HEK293 (cell line): ENCODE results near the gene MYO9B.

Source experiments
- CTCF ChIA-PET: fragments of 350-600 bp; formaldehyde crosslinking; extraction: SDS; loops from one replicate; lab custom pipeline; 2021; ENCODE audit warnings: antibody characterized with exemption; lab: Yijun Ruan, JAX
- POLR2A ChIA-PET: fragments of 300-600 bp; formaldehyde crosslinking; extraction: SDS; loops from one replicate; lab custom pipeline; 2020; ENCODE audit warnings: antibody characterized with exemption, inconsistent platforms; lab: Yijun Ruan, JAX
- H3K27ac ChIP-seq: fragments of 200-500 bp; sonication (Bioruptor generic); 2 replicates; pipeline ENCODE4 v1.5.1; 2014; ENCODE audit warnings: low read depth, low read length, control low read depth, inconsistent platforms; ENCODE audit errors: extremely low read depth
- H3K36me3 ChIP-seq, 2 experiments: fragments of 200-500 bp in 1 of 2; sonication (Bioruptor generic) in 1 of 2; 1 replicate in 1 of 2; 2 replicates in 1 of 2; pipeline ENCODE4 v1.5.1; 2014 to 2017; ENCODE audit warnings: inconsistent platforms in 2 of 2, low read length in 2 of 2; ENCODE audit not compliant: control insufficient read depth in 2 of 2, insufficient read depth in 1 of 2
- H3K4me1 ChIP-seq: fragments of 200-500 bp; sonication (Bioruptor generic); 2 replicates; pipeline ENCODE4 v1.5.1; 2014; ENCODE audit warnings: mild to moderate bottlenecking, low read length, inconsistent platforms; ENCODE audit not compliant: control insufficient read depth, insufficient read depth
- H3K4me3 ChIP-seq: 2 replicates; pipeline ENCODE4 v1.5.1; 2011; ENCODE audit warnings: low read depth, mild to moderate bottlenecking, control low read depth, low read length, moderate library complexity
- H3K9me3 ChIP-seq: fragments of 200-500 bp; sonication (Bioruptor generic); 2 replicates; pipeline ENCODE4 v1.5.1; 2014; ENCODE audit warnings: low read depth, low read length, inconsistent platforms; ENCODE audit not compliant: control insufficient read depth, insufficient read depth
- ZBTB20 ChIP-seq: fragments of 450-650 bp; formaldehyde crosslinking; IDR thresholded peaks from 2 replicates; pipeline ENCODE4 v1.5.1; 2016; ENCODE audit warnings: missing biosample characterization, missing genetic modification characterization
- ZNF202 ChIP-seq: fragments of 450-650 bp; formaldehyde crosslinking; IDR thresholded peaks from 2 replicates; pipeline ENCODE4 v1.5.1; 2016; ENCODE audit warnings: missing biosample characterization, missing genetic modification characterization, borderline replicate concordance
- ZNF221 ChIP-seq: fragments of 450-650 bp; formaldehyde crosslinking; IDR thresholded peaks from 2 replicates; pipeline ENCODE4 v1.5.1; 2017; ENCODE audit warnings: missing biosample characterization, missing genetic modification characterization, borderline replicate concordance
- ZNF248 ChIP-seq: fragments of 450-650 bp; formaldehyde crosslinking; IDR thresholded peaks from 2 replicates; pipeline ENCODE4 v1.5.1; 2017; ENCODE audit warnings: missing biosample characterization, missing genetic modification characterization
- ZNF335 ChIP-seq: fragments of 450-650 bp; formaldehyde crosslinking; conservative IDR thresholded peaks from 2 replicates; pipeline ENCODE4 v1.5.1; 2016; ENCODE audit warnings: missing biosample characterization, missing genetic modification characterization
- ZNF341 ChIP-seq: fragments of 450-650 bp; formaldehyde crosslinking; IDR thresholded peaks from 2 replicates; pipeline ENCODE4; 2016; ENCODE audit warnings: low read depth, missing biosample characterization, missing genetic modification characterization
- ZNF404 ChIP-seq: fragments of 450-650 bp; formaldehyde crosslinking; IDR thresholded peaks from 2 replicates; pipeline ENCODE4 v1.5.1; 2017; ENCODE audit warnings: missing biosample characterization, missing genetic modification characterization
- ZNF626 ChIP-seq: fragments of 450-650 bp; sonication (Bioruptor Pico); formaldehyde crosslinking; IDR thresholded peaks from 2 replicates; pipeline ENCODE4 v1.5.1; 2018; ENCODE audit warnings: missing biosample characterization, missing genetic modification characterization, inconsistent platforms
- TF ChIP-seq, protein P1 (sequence below): fragments of 450-650 bp; formaldehyde crosslinking; IDR thresholded peaks from 2 replicates; pipeline ENCODE4 v1.5.1; 2017; ENCODE audit warnings: missing biosample characterization, missing genetic modification characterization
- TF ChIP-seq, protein P2 (sequence below): fragments of 450-650 bp; formaldehyde crosslinking; IDR thresholded peaks from 2 replicates; pipeline ENCODE4 v1.5.1; 2016; ENCODE audit warnings: missing biosample characterization, missing genetic modification characterization, low read depth
- TF ChIP-seq, protein P3 (sequence below): fragments of 450-650 bp; formaldehyde crosslinking; IDR thresholded peaks from 2 replicates; pipeline ENCODE4 v1.5.1; 2016; ENCODE audit warnings: missing biosample characterization, missing genetic modification characterization

MYO9B gene

DNA sequence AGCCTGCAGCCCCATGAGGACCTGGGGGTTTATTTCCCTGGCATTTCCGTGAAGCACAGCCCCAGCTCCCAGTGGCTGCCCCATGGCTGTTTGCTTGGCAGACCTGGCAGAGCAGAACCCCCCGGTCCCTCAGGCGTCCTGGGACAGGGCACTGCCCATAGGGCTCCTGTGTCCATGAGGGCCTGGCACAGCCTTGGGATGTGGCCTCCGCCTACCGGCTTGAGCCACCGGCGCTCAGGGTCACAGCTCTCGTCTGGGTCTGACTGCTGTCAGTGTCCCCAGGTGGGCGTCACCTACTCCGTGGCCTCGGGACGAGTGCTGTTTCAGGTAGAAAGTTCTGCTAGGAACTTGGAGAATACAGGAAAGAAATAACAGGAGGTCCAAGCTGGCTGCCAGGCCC, 52.8 kb downstream of the MYO9B start:
- Histone ChIP-seq H3K36me3 (no peaks in the 10 kb centered on the region; a peak in 1 of 3 replicates), H3K4me1 (no peaks in the 10 kb centered on the region), H3K4me3 (no peak overlapping the region), H3K27ac (no peak overlapping the region), H3K9me3 (no peaks in the 10 kb centered on the region)
- no peak for TF ChIP-seq ZNF341
- TF ChIP-seq, protein P1, sequence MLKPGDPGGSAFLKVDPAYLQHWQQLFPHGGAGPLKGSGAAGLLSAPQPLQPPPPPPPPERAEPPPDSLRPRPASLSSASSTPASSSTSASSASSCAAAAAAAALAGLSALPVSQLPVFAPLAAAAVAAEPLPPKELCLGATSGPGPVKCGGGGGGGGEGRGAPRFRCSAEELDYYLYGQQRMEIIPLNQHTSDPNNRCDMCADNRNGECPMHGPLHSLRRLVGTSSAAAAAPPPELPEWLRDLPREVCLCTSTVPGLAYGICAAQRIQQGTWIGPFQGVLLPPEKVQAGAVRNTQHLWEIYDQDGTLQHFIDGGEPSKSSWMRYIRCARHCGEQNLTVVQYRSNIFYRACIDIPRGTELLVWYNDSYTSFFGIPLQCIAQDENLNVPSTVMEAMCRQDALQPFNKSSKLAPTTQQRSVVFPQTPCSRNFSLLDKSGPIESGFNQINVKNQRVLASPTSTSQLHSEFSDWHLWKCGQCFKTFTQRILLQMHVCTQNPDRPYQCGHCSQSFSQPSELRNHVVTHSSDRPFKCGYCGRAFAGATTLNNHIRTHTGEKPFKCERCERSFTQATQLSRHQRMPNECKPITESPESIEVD, result no peak
- CTCF ChIA-PET, result no interaction called here
- POLR2A ChIA-PET, result no interaction called here

DNA sequence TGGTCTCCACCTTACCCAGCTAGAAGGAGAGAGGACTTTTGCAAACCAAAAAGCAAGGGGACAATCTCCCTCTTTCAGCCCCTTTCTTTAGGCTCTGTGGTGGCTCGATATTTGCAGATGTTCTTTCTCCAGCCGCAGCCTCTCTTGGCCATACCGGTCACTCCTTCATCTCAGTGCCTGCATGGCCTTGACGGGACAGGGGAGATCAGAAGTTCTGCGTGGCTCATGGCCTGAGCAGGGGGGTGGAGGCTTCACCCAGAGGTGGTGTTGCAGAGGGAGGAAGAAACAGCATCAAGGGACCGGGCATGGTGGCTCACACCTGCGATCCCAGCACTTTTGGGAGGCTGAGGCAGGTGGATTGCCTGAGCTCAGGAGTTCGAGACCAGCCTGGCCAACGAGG, 53.2 kb downstream of the MYO9B start:
- H3K36me3 ChIP-seq, result no peaks in the 10 kb centered on the region; a peak in 1 of 3 replicates
- no peaks in the 10 kb centered on the region for H3K4me1 ChIP-seq
- no peak overlapping the region for H3K27ac ChIP-seq
- POLR2A ChIA-PET, result no interaction called here
- TF ChIP-seq ZNF202 (tag by site-specific recombination), result no peak
- TF ChIP-seq, protein P1, result no peak
- TF ChIP-seq, all 188 proteins: peak for 0
- no peaks in the 10 kb centered on the region for H3K9me3 ChIP-seq
- CTCF ChIA-PET, result no interaction called here
- H3K4me3 ChIP-seq, result no peak overlapping the region

DNA sequence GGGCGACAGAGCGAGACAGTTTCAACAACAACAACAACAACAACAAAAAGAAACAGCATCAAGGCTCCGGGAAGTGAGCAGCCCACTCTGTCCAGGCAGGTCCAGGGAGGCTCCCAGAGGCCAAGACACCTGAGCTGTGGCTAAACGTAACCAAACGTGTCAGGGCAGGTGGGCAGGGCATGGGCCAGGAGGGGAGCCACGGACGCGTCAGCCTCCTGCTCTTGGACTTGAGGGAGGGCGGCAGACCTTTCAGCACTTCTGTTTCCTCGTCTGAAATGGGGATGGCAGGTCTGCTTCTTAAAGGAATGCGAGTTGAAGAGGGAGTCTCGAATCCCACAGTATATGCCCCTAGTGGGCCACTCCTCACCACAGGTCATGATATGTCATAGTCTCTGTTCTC, 53.8 kb downstream of the MYO9B start:
- TF ChIP-seq, protein P2, sequence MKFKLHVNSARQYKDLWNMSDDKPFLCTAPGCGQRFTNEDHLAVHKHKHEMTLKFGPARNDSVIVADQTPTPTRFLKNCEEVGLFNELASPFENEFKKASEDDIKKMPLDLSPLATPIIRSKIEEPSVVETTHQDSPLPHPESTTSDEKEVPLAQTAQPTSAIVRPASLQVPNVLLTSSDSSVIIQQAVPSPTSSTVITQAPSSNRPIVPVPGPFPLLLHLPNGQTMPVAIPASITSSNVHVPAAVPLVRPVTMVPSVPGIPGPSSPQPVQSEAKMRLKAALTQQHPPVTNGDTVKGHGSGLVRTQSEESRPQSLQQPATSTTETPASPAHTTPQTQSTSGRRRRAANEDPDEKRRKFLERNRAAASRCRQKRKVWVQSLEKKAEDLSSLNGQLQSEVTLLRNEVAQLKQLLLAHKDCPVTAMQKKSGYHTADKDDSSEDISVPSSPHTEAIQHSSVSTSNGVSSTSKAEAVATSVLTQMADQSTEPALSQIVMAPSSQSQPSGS, result no peak
- TF ChIP-seq ZNF221 (tag by site-specific recombination), result no peak
- TF ChIP-seq ZNF248 (tag by site-specific recombination), result no peak
- no peak for TF ChIP-seq ZNF626 (tag by site-specific recombination)
- TF ChIP-seq, protein P3, sequence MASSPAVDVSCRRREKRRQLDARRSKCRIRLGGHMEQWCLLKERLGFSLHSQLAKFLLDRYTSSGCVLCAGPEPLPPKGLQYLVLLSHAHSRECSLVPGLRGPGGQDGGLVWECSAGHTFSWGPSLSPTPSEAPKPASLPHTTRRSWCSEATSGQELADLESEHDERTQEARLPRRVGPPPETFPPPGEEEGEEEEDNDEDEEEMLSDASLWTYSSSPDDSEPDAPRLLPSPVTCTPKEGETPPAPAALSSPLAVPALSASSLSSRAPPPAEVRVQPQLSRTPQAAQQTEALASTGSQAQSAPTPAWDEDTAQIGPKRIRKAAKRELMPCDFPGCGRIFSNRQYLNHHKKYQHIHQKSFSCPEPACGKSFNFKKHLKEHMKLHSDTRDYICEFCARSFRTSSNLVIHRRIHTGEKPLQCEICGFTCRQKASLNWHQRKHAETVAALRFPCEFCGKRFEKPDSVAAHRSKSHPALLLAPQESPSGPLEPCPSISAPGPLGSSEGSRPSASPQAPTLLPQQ (tag by site-specific recombination), result no peak
- TF ChIP-seq ZBTB20 (tag by site-specific recombination), result no peak
- TF ChIP-seq ZNF335 (tag by site-specific recombination), result no peak
- no peak for TF ChIP-seq ZNF404 (tag by site-specific recombination)
- ChIA-PET POLR2A (no interaction called here), CTCF (no interaction called here)
- Histone ChIP-seq H3K4me3 (no peak overlapping the region), H3K9me3 (no peaks in the 10 kb centered on the region), H3K27ac (no peak overlapping the region), H3K36me3 (no peaks in the 10 kb centered on the region; a peak in 1 of 3 replicates), H3K4me1 (no peaks in the 10 kb centered on the region)
